Measurements from ENCODE around the gene POU4F3.

- TF ChIP-seq CTCF (IDR thresholded peaks at IDR 0.05 in 8 of 11, conservative IDR thresholded peaks at IDR 0.05 in 3 of 11) (no peak), POLR2A (IDR thresholded peaks at IDR 0.05) (no peak), POLR2AphosphoS5 (IDR thresholded peaks at IDR 0.05) (no peak)
These were observed 37.0 kb upstream of the POU4F3 start for GRCh38 chr5:146301626-146302025.

Data from spleen (tissue), 7 donors.